COR-L47 (cell line): Measurements from ENCODE around the gene NKAPL.
"Not testable (repeated sequence)": the region's sequence is repeated elsewhere in the genome, so short reads cannot be mapped to it uniquely, and the experiment has no call there.

Experiments
- DNase-seq: peaks from one replicate; lab custom pipeline; 2025; lab: John Stamatoyannopoulos, UW

Gene NKAPL

GRCh38 chr6:28296520-28297060 lies 37.5 kb downstream of the NKAPL start:
- DNase-seq = no peak

GRCh38 chr6:28303570-28303969 lies 44.5 kb downstream of the NKAPL start:
- DNase-seq = no peak

GRCh38 chr6:28306363-28306762 lies 47.3 kb downstream of the NKAPL start:
- not testable (repeated sequence) for DNase-seq
